Hippocampal formation (tissue), 2 donors: ENCODE data around the gene FAM228A.

Source experiments
- DNase-seq, 2 donors: peaks; one replicate each; lab custom pipeline; 2025; lab: John Stamatoyannopoulos, UW

FAM228A gene

GRCh38 chr2:24225499-24226242 lies 50.8 kb downstream of the FAM228A start:
- no peak for DNase-seq

DNA sequence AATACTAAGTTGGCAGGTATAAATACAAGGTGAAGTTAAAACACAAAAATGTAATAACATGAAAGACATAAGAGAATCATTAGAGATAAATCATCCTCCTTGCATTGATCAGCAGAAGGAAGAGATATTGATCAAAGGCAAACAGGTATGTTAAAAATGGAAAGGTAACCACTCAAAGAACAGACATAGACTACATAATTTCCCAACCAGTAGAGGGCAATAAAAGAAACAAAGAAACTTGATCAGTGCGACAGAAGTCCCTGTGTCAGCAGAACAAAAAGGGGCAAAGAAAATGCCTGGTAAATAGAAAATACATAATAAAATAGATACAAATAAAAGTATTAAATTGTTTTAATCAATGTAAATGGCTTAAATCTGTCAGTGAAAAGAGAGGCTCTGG lies 53.6 kb downstream of the FAM228A start:
- DNase-seq: peak in 1 of 2 donors; percentile 39

- DNase-seq: peak; percentile 57 to 79
These were observed 56.6 kb downstream of the FAM228A start for GRCh38 chr2:24231461-24231881.

DNA sequence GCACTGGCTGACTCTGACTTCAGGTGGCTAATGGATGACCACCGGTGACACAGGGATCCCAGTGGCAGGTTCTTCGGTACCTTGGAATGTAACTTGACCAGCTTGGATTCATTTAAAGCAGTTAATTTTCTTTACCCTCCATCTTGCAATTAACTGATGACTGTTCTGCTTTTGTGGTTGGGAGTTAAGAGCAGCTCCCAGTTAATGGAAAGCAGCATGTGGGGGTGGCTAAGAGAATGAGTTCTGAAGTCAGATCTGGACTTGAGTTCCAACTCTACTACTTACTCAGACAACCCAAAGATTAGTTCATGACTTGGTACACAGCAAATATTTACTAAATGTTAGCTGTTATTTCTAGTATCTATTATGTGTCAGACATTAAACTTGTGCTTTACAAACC lies 58.5 kb downstream of the FAM228A start:
- no peak for DNase-seq

DNA sequence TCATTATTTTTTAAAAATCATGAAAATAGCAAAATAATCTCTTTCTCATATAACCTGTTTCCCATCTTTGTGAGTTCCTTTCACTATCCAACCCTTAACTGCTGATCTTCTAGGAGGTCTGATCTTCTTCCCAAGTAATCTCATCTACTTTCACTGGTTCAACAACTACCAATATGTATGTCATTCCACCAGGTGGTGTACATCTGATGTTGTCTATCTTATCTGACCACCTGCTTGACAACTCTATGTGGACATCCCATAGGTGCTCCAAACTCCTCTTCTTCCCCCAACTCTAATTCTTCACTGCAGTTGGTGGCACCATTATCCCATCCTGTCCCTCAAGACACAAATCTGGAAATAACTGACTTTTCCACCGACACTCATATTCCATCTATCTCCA lies 62.5 kb downstream of the FAM228A start:
- DNase-seq: no peak

DNA sequence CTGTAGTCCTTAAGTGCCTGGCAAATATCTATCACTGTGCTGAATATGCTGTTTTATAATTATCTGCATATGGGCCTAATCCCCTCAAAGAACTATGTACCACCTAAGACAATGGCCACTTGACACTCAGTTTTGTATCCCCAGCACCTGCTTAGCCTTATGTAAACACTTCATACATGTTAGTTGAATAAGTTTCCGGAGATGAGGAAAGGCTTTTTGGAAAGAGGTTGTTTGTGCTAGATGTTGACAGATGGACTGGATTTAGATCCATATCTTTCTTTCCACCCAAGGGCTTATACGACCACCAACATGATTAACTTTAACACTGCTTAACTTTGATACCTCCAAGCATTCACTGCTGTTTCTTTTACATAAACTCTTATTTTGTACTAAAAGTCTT lies 63.3 kb downstream of the FAM228A start:
- no peak for DNase-seq

- DNase-seq: no peak
These were observed 64.7 kb downstream of the FAM228A start for GRCh38 chr2:24239553-24239952.
